Nephron progenitor cell (in vitro differentiated cells): ENCODE measurements around the gene TCF7L1.

Source experiments
- DNase-seq: peaks from one replicate; pipeline ENCODE4 v3.0.0; 2021
- H3K27ac Mint-ChIP-seq: 2 replicates; pipeline ENCODE4 v1.8.0; 2021; ENCODE audit warnings: mild to moderate bottlenecking, moderate library complexity, mixed read lengths
- H3K27me3 Mint-ChIP-seq: 2 replicates; pipeline ENCODE4 v1.8.0; 2021; ENCODE audit warnings: mild to moderate bottlenecking, low read depth, mixed read lengths; ENCODE audit not compliant: poor library complexity
- H3K36me3 Mint-ChIP-seq: 2 replicates; pipeline ENCODE4 v1.8.0; 2021; ENCODE audit warnings: low read depth, mixed read lengths
- H3K4me1 Mint-ChIP-seq: 2 replicates; pipeline ENCODE4 v1.8.0; 2021; ENCODE audit warnings: mixed read lengths
- H3K4me3 Mint-ChIP-seq: 2 replicates; pipeline ENCODE4 v1.8.0; 2021; ENCODE audit warnings: mild to moderate bottlenecking, moderate library complexity, mixed read lengths
- H3K9me3 Mint-ChIP-seq: 2 replicates; pipeline ENCODE4 v1.8.0; 2021; ENCODE audit warnings: mild to moderate bottlenecking, moderate library complexity, mixed read lengths
- TF ChIP-seq, protein P1 (sequence below): fragments of 200-600 bp; sonication (generic); IDR thresholded peaks from 2 replicates; pipeline ENCODE4 v1.5.0; 2021; ENCODE audit warnings: antibody characterized with exemption

Gene TCF7L1

GRCh38 chr2:85156619-85157018 lies 23.4 kb downstream of the TCF7L1 start:
- no peak overlapping the region for H3K4me3 Mint-ChIP-seq
- H3K4me1 Mint-ChIP-seq, result peaks cover 60% of the 10 kb centered on the region
- H3K9me3 Mint-ChIP-seq, result no peaks in the 10 kb centered on the region
- peaks cover 51% of the 10 kb centered on the region for H3K36me3 Mint-ChIP-seq
- TF ChIP-seq, protein P1, sequence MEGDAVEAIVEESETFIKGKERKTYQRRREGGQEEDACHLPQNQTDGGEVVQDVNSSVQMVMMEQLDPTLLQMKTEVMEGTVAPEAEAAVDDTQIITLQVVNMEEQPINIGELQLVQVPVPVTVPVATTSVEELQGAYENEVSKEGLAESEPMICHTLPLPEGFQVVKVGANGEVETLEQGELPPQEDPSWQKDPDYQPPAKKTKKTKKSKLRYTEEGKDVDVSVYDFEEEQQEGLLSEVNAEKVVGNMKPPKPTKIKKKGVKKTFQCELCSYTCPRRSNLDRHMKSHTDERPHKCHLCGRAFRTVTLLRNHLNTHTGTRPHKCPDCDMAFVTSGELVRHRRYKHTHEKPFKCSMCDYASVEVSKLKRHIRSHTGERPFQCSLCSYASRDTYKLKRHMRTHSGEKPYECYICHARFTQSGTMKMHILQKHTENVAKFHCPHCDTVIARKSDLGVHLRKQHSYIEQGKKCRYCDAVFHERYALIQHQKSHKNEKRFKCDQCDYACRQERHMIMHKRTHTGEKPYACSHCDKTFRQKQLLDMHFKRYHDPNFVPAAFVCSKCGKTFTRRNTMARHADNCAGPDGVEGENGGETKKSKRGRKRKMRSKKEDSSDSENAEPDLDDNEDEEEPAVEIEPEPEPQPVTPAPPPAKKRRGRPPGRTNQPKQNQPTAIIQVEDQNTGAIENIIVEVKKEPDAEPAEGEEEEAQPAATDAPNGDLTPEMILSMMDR, result no peak
- DNase-seq, result no peak
- no peak overlapping the region for H3K27ac Mint-ChIP-seq
- no peaks in the 10 kb centered on the region for H3K27me3 Mint-ChIP-seq

DNA sequence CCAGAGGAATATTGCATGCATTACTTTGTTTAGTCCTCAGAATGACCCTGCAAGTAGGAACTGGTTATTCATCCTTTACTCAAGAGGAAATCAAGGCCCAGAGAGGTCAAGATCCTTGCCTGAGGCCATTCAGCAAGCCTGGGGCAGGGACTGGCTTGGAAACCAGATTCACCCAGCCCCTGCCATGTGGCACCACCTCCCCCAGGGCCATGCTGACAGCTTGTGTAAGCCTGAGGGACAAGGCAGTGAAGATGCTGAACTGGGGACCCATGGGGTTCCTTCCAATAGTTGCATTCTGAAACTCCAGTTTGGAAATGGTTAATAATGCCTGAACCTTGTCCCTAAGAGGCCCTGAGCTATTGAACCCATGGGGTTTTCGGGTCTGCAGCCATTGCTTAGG lies 24.2 kb downstream of the TCF7L1 start:
- no peak overlapping the region for H3K27ac Mint-ChIP-seq
- no peak for DNase-seq
- peaks cover 46% of the 10 kb centered on the region for H3K36me3 Mint-ChIP-seq
- peaks cover 66% of the 10 kb centered on the region for H3K4me1 Mint-ChIP-seq
- H3K9me3 Mint-ChIP-seq, result no peaks in the 10 kb centered on the region
- no peaks in the 10 kb centered on the region for H3K27me3 Mint-ChIP-seq
- no peak overlapping the region for H3K4me3 Mint-ChIP-seq
- TF ChIP-seq, protein P1, result no peak

GRCh38 chr2:85158559-85159273 lies 25.5 kb downstream of the TCF7L1 start:
- peaks cover 4% of the 10 kb centered on the region for H3K27me3 Mint-ChIP-seq
- no peak for DNase-seq
- no peaks in the 10 kb centered on the region for H3K9me3 Mint-ChIP-seq
- peak overlapping the region; percentile 79 for H3K27ac Mint-ChIP-seq
- no peak overlapping the region for H3K4me3 Mint-ChIP-seq
- H3K4me1 Mint-ChIP-seq, result peaks cover 79% of the 10 kb centered on the region
- TF ChIP-seq, protein P1, result no peak
- peaks cover 37% of the 10 kb centered on the region for H3K36me3 Mint-ChIP-seq

- Mint-ChIP-seq H3K9me3 (no peaks in the 10 kb centered on the region), H3K4me1 (peaks cover 79% of the 10 kb centered on the region)
Observed at GRCh38 chr2:85159589-85159988, 26.4 kb downstream of the TCF7L1 start.

DNA sequence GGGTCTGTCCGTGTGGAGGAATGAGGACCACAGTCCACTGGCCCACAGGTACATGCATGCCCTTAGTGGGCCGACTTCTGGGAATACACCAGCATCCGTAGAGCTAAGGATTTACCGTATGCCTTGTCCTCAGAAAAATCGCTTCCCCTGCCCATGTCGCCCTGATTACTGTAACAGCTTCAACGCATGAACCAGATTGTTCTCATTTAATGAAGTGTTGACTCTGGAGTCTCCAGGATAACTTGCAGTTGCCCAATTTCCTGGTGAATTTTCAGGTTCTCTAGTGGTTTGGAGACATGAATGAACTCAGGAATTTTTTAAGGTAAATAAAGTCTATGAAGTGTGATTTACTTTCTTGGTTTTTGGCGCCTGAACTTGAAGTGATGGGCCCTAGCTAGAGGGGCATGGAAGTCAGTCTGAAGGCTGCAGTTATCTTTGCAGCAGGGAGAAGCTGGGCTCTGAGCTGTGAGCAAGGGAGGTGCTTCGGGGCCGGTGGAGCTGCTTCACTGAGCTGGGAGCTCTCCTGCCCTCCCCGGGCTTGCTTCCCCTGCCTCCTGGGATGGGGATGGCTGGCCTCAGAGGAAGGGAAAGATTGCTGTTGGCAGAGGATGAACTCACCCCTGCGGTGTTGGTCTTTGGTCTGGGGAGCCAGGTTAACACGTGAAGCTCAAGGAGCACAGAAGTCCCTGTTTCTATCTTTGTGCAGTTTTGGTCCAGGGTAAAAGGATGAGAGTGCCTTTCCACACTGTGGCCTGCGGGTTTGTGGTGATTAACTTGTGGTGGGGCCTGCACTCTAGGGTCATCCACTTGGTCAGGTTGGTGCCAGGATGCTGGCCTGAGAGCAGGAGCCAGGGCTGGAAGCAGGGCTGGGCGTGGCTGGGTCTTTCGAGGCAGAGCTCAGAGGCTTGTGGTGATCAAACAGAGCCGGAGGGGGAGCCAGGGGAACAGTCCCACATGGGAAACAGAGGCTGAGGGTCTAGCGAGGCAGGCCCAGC lies 28.1 kb downstream of the TCF7L1 start:
- Mint-ChIP-seq H3K36me3 (peaks cover 15% of the 10 kb centered on the region), H3K4me1 (peaks cover 86% of the 10 kb centered on the region), H3K27me3 (peaks cover 4% of the 10 kb centered on the region), H3K4me3 (peak overlapping the region; percentile 41), H3K27ac (peak overlapping the region; percentile 96), H3K9me3 (no peaks in the 10 kb centered on the region)
- TF ChIP-seq, protein P1, result no peak
- peak; percentile 38 for DNase-seq

More at GRCh38 chr2:85159589-85159988, 26.4 kb downstream of the TCF7L1 start:
- TF ChIP-seq, protein P1, result no peak
- peaks cover 4% of the 10 kb centered on the region for H3K27me3 Mint-ChIP-seq
- peak overlapping the region; percentile 85 for H3K27ac Mint-ChIP-seq
- peaks cover 28% of the 10 kb centered on the region for H3K36me3 Mint-ChIP-seq
- H3K4me3 Mint-ChIP-seq, result no peak overlapping the region
- DNase-seq, result no peak
